NCI-H748 (cell line): ENCODE measurements around the gene ADIPOR1.
"Not testable (repeated sequence)": the region's sequence is repeated elsewhere in the genome, so short reads cannot be mapped to it uniquely, and the experiment has no call there.

ENCODE experiments used
- DNase-seq: peaks from one replicate; lab custom pipeline; 2025; ENCODE audit not compliant: unreplicated experiment; lab: John Stamatoyannopoulos, UW

ADIPOR1 gene

GRCh38 chr1:202938287-202938925 is 19.7 kb downstream of the ADIPOR1 start:
- no peak for DNase-seq

- DNase-seq, result not testable (repeated sequence)
Observed at GRCh38 chr1:202936409-202936808, 21.7 kb downstream of the ADIPOR1 start.

GRCh38 chr1:202935844-202936243 is 22.3 kb downstream of the ADIPOR1 start:
- no peak for DNase-seq

- no peak for DNase-seq
Observed at GRCh38 chr1:202934755-202935154, 23.4 kb downstream of the ADIPOR1 start.

DNA sequence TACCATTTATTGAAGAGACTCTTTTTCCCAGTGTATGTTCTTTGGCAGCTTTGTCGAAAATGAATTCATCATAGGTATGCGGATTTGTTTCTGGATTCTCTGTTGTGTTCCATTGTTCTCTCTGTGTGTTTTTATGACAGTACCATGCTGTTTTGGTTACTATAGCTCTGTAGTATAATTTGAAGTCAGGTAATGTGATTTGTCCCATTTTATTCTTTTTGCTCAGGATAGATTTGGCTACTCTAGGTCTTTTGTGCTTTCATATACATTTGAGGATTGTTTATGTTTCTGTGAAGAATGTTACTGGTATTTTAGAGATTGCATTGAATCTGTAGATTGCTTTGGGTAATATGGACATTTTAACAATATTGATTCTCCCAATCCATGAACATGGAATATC is 25.6 kb downstream of the ADIPOR1 start:
- no peak for DNase-seq

DNA sequence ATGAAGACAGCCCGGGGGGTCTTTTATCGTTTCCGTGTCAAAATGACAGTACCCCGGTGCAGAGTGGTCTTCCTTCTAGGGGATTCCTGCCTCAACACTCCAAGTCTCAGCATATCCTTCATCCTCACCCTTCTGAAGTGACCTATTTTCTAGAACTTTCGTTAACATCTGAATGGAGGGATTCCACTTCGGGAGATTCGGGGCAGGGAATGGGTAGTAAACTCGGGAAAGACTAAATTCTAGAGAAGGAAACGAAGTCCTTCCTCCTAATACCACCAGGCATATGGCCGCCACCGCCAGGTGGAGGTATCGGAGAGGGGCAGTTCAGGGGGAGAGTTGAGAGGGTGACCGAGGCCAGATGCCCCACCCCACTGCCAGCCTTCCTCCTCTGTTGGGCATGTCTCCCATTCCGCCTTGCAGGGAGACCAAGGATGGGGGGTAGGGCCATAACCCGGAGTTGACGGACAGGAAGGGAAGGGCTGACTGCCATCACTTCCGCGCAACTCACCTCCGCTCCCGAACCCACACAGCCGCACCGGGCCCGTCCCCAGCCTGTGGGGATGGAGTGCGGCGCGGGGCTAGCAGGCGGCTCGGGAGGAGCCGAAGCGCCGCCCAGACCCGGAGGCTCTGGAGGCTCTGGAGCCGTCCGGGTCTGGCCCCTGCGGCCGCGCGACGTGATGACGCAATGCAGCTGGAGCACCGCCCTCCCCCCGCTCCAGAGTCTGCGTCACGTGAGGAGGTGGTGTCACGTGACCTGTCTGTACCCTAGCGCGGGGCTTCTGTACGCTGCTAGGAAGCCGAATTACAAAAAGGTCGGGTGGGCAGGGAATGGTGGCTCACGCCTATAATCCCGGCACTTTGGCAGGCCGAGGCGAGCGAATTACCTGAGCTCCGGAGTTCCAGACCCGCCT is 31.3 kb downstream of the ADIPOR1 start, which contains the start of gene KLHL12:
TSS of gene KLHL12 (minus strand) at position 654 of the 911 bp plus-strand sequence. CDS start 2,072 bp downstream, outside the sequence.
- peak; percentile 95 for DNase-seq

GRCh38 chr1:202923533-202923932 is 34.6 kb downstream of the ADIPOR1 start:
- DNase-seq, result peak; percentile 16

- DNase-seq, result no peak
Observed at GRCh38 chr1:202919615-202920014, 38.5 kb downstream of the ADIPOR1 start.

- no peak for DNase-seq
Observed at GRCh38 chr1:202915146-202915545, 43.0 kb downstream of the ADIPOR1 start.

DNA sequence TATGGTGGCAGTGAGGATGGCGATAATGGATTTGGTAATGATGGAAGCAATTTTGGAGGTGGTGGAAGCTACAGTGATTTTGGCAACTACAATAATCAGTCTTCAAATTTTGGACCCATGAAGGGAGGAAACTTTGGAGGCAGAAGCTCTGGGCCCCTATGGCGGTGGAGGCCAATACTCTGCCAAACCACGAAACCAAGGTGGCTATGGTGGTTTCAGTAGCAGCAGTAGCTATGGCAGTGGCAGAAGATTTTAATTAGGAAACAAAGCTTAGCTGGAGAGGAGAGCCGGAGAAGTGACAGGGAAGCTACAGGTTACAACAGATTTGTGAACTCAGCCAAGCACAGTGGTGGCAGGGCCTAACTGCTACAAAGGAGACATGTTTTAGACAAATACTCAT is 45.6 kb downstream of the ADIPOR1 start:
- DNase-seq, result not testable (repeated sequence)

DNA sequence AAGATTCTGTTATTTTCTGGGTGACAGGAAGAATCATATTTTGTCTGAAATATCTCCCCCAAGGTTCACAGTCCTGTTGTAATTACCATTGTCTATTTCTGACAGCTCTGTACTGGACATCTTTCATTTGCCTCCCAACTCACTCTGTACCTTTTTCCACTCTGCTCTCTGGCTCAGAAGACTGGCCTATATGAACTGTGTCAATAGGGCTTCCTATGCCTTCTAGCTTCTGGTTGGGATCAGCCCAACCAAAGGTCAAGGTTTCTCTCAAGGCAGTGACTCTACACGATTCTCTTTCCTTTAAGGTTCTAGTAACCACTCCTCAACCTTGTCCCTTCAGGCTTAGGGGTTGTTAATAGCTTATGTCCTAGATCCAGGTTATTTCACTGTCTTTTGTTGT is 48.6 kb downstream of the ADIPOR1 start:
- no peak for DNase-seq

DNA sequence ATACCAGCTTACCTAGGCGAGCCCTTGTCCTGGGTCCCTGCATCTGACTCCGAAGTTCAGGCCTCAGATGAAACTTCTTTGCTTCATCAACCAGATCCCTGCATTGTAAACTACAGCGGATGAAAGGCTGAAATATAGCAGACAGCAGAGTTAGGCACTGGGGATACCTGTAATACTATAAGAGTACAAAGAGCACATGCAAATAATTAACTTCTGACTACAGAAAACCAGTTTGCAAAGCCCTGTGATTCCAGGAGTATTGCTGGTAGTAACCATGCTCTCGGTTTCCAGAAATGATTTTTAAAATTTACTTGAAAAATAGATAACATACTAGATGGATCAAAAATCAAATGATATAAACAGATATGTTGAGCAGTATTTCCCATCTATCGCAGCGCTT is 49.1 kb downstream of the ADIPOR1 start:
- DNase-seq, result no peak

GRCh38 chr1:202905331-202905730 is 52.8 kb downstream of the ADIPOR1 start:
- DNase-seq, result no peak

- not testable (repeated sequence) for DNase-seq
Observed at GRCh38 chr1:202903808-202904207, 54.3 kb downstream of the ADIPOR1 start.

GRCh38 chr1:202901555-202901954 is 56.6 kb downstream of the ADIPOR1 start:
- no peak for DNase-seq

- no peak for DNase-seq
Observed at GRCh38 chr1:202892501-202892900, 65.6 kb downstream of the ADIPOR1 start.
